Thoracic aorta (tissue), 2 donors: ENCODE measurements around the gene ARL14EP. TPM values are rescaled to one million over a fixed set of nuclear protein-coding genes. Genes with fewer than 3 reads are reported as not detected.

Experiments used
- ATAC-seq: fragments of 150-250 bp; one replicate; pipeline ENCODE4 v1.8.0; 2017; ENCODE audit warnings: low read depth; ENCODE audit not compliant: insufficient number of reproducible peaks, low FRiP score
- DNase-seq: peaks from one replicate; pipeline ENCODE4 v3.0.0-alpha.2; 2020; ENCODE audit warnings: low spot score
- H3K27ac ChIP-seq, 2 donors: fragments of 200-600 bp; sonication (generic); 1 replicate in 1 of 2; 2 replicates in 1 of 2; pipeline ENCODE4 v1.5.1; 2016; ENCODE audit warnings: mild to moderate bottlenecking in 2 of 2, moderate library complexity in 2 of 2
- H3K27me3 ChIP-seq: fragments of 200-600 bp; sonication (generic); replicated peaks from 2 replicates; pipeline ENCODE4 v1.6.0; 2016; ENCODE audit warnings: mild to moderate bottlenecking; ENCODE audit not compliant: insufficient read depth
- H3K36me3 ChIP-seq: fragments of 200-600 bp; sonication (generic); one replicate; pipeline ENCODE4 v1.5.1; 2016
- H3K4me1 ChIP-seq, 2 donors: fragments of 200-600 bp; sonication (generic); 1 replicate in 1 of 2; 2 replicates in 1 of 2; pipeline versions ENCODE4 v1.5.1 to v1.6.0; 2016; ENCODE audit warnings: low read depth in 2 of 2, mild to moderate bottlenecking in 1 of 2; ENCODE audit not compliant: control insufficient read depth in 1 of 2
- H3K4me3 ChIP-seq: fragments of 200-600 bp; sonication (generic); 2 replicates; pipeline ENCODE4 v1.5.1; 2016; ENCODE audit warnings: mild to moderate bottlenecking
- H3K9me3 ChIP-seq: fragments of 200-600 bp; sonication (generic); 2 replicates; pipeline ENCODE4 v1.5.1; 2016
- CTCF ChIP-seq: fragments of 200-600 bp; sonication (generic); IDR thresholded peaks from one replicate; pipeline ENCODE4 v1.5.1; 2019; ENCODE audit warnings: antibody characterized with exemption
- total RNA-seq, 2 donors: library from RNA; depleted of rRNA; stranded (reverse); fragments of >200 nt; gene quantifications; one replicate each; pipeline versions ENCODE4 v1.1.0 to v1.2.3, GENCODE V29; 2016

ARL14EP gene
- total RNA-seq, 2 donors from 2014 or later, result 16.7 to 24.6 TPM

GRCh38 chr11:30284836-30285235 lies 38.1 kb upstream of the ARL14EP start:
- Histone ChIP-seq H3K36me3 (no peaks in the 10 kb centered on the region), H3K4me3 (no peak overlapping the region), H3K27ac (no peak overlapping the region), H3K9me3 (no peaks in the 10 kb centered on the region), H3K4me1 (no peaks in the 10 kb centered on the region), H3K27me3 (no peaks in the 10 kb centered on the region)
- DNase-seq, result no peak
- ATAC-seq, result no peak
- TF ChIP-seq CTCF, result no peak

GRCh38 chr11:30285416-30286121 lies 37.3 kb upstream of the ARL14EP start:
- Histone ChIP-seq H3K27me3 (no peaks in the 10 kb centered on the region), H3K9me3 (no peaks in the 10 kb centered on the region), H3K36me3 (no peaks in the 10 kb centered on the region), H3K27ac (no peak overlapping the region), H3K4me1 (no peaks in the 10 kb centered on the region), H3K4me3 (no peak overlapping the region)
- ATAC-seq (no peak), DNase-seq (no peak)
- no peak for TF ChIP-seq CTCF

- ATAC-seq, result no peak
- Histone ChIP-seq H3K36me3 (no peaks in the 10 kb centered on the region), H3K27me3 (no peaks in the 10 kb centered on the region), H3K4me3 (no peak overlapping the region), H3K27ac (no peak overlapping the region), H3K4me1 (no peaks in the 10 kb centered on the region), H3K9me3 (no peaks in the 10 kb centered on the region)
- DNase-seq, result no peak
- TF ChIP-seq CTCF, result no peak
These were observed 31.6 kb upstream of the ARL14EP start for GRCh38 chr11:30291331-30291730.

- no peaks in the 10 kb centered on the region for H3K9me3 ChIP-seq
- no peak for DNase-seq
- H3K36me3 ChIP-seq, result no peaks in the 10 kb centered on the region
- no peak for ATAC-seq
- no peaks in the 10 kb centered on the region for H3K27me3 ChIP-seq
- no peak overlapping the region for H3K4me3 ChIP-seq
- TF ChIP-seq CTCF, result no peak
- H3K27ac ChIP-seq, result no peak overlapping the region
- H3K4me1 ChIP-seq, result no peaks in the 10 kb centered on the region
These were observed 30.4 kb upstream of the ARL14EP start for GRCh38 chr11:30292545-30292944.

GRCh38 chr11:30295178-30295885 lies 27.6 kb upstream of the ARL14EP start:
- DNase-seq, result no peak
- Histone ChIP-seq H3K27ac (no peak overlapping the region), H3K9me3 (no peaks in the 10 kb centered on the region), H3K4me3 (no peak overlapping the region), H3K4me1 (no peaks in the 10 kb centered on the region), H3K36me3 (no peaks in the 10 kb centered on the region), H3K27me3 (no peaks in the 10 kb centered on the region)
- ATAC-seq, result no peak
- no peak for TF ChIP-seq CTCF
